Keratinocyte (primary cell): Measurements from ENCODE around the gene TTC31. TPM values are rescaled to one million over a fixed set of nuclear protein-coding genes. Genes with fewer than 3 reads are reported as not detected.

Experiments
- DNase-seq: peaks from one replicate; pipeline ENCODE4 v3.0.0-alpha.2; 2011; ENCODE audit warnings: low read depth, missing footprints, low spot score
- FAIRE-seq: peaks from 2 replicates; lab custom pipeline; 2011; peaks lifted over from hg19 to GRCh38; lab: Jason Lieb, UNC
- H2AFZ ChIP-seq: 2 replicates; pipeline ENCODE4 v1.6.0; 2012; ENCODE audit warnings: low read length, control low read depth, inconsistent platforms; ENCODE audit not compliant: control insufficient read depth
- H3K27ac ChIP-seq: 2 replicates; pipeline ENCODE4 v1.5.1; 2011; ENCODE audit warnings: low read length; ENCODE audit not compliant: control insufficient read depth, insufficient read depth
- H3K27me3 ChIP-seq: 3 replicates; pipeline ENCODE4 v1.6.0; 2011; ENCODE audit warnings: low read length; ENCODE audit not compliant: control insufficient read depth, insufficient read depth; ENCODE audit errors: extremely low read depth
- H3K36me3 ChIP-seq, 2 experiments: 2 replicates in 1 of 2; 3 replicates in 1 of 2; pipeline ENCODE4 v1.5.1; 2011; ENCODE audit warnings: low read length in 2 of 2, mild to moderate bottlenecking in 1 of 2; ENCODE audit not compliant: control insufficient read depth in 2 of 2, insufficient read depth in 2 of 2; ENCODE audit errors: extremely low read depth in 1 of 2
- H3K4me1 ChIP-seq: 3 replicates; pipeline ENCODE4 v1.5.1; 2011; ENCODE audit warnings: low read length; ENCODE audit not compliant: control insufficient read depth, insufficient read depth; ENCODE audit errors: extremely low read depth
- H3K4me2 ChIP-seq: 3 replicates; pipeline ENCODE4 v1.6.0; 2011; ENCODE audit warnings: low read depth, low read length; ENCODE audit not compliant: control insufficient read depth, insufficient read depth; ENCODE audit errors: extremely low read depth
- H3K4me3 ChIP-seq, 3 experiments: fragments of 200-600 bp in 1 of 3; sonication (generic) in 1 of 3; 2 replicates in 2 of 3; 3 replicates in 1 of 3; pipeline ENCODE4 v1.5.1; 2011 to 2016; ENCODE audit warnings: low read length in 3 of 3, mild to moderate bottlenecking in 3 of 3, control low read depth in 2 of 3, inconsistent platforms in 1 of 3, low read depth in 1 of 3, mixed read lengths in 1 of 3, mixed run types in 1 of 3, moderate library complexity in 1 of 3; ENCODE audit not compliant: control insufficient read depth in 2 of 3, insufficient read depth in 2 of 3; ENCODE audit errors: extremely low read depth in 1 of 3
- H3K79me2 ChIP-seq: 2 replicates; pipeline ENCODE4 v1.6.0; 2012; ENCODE audit warnings: low read length; ENCODE audit not compliant: control insufficient read depth, insufficient read depth
- H3K9ac ChIP-seq: 3 replicates; pipeline ENCODE4 v1.6.0; 2011; ENCODE audit warnings: low read length; ENCODE audit not compliant: control insufficient read depth, insufficient read depth; ENCODE audit errors: extremely low read depth
- H3K9me1 ChIP-seq: 3 replicates; pipeline ENCODE4 v1.6.0; 2011; ENCODE audit warnings: low read length; ENCODE audit not compliant: control insufficient read depth, insufficient read depth; ENCODE audit errors: extremely low read depth
- H3K9me3 ChIP-seq: 2 replicates; pipeline ENCODE4 v1.5.1; 2012; ENCODE audit warnings: low read depth, low read length; ENCODE audit not compliant: control insufficient read depth
- H4K20me1 ChIP-seq: 3 replicates; pipeline ENCODE4 v1.6.0; 2011; ENCODE audit warnings: low read length; ENCODE audit not compliant: control insufficient read depth, insufficient read depth; ENCODE audit errors: extremely low read depth
- CTCF ChIP-seq, 3 experiments: IDR thresholded peaks in 1 of 3; conservative IDR thresholded peaks in 1 of 3; optimal IDR thresholded peaks in 1 of 3; 2 replicates in 2 of 3; 3 replicates in 1 of 3; pipeline versions ENCODE3 to v1.5.1; 2011; ENCODE audit warnings: low read length in 3 of 3, mild to moderate bottlenecking in 3 of 3, moderate library complexity in 2 of 3, control low read depth in 1 of 3, inconsistent platforms in 1 of 3; ENCODE audit not compliant: insufficient read depth in 2 of 3; ENCODE audit errors: extremely low read depth in 1 of 3
- EZH2 ChIP-seq: IDR thresholded peaks from one replicate; pipeline ENCODE4 v1.6.1; 2012; ENCODE audit warnings: inconsistent platforms, mild to moderate bottlenecking, low read length, moderate library complexity
- dilution Hi-C: fragments of 300-500 bp; cut with MboI; formaldehyde crosslinking; loops from one replicate; pipeline ENCODE4 v1.7.0; 2020; ENCODE audit warnings: low sequenced_read_pairs; ENCODE audit not compliant: extremely low pct_ligation_motif_present
- polyA plus RNA-seq, 5 experiments: library from polyadenylated mRNA; depleted of rRNA in 3 of 5; stranded (reverse) in 3 of 5; stranded (forward) in 1 of 5; unstranded in 1 of 5; fragments of >200 nt; gene quantifications; 1 replicate in 1 of 5; 2 replicates in 3 of 5; 3 replicates in 1 of 5; pipeline versions ENCODE4 v1.2.1 to v1.2.3, GENCODE V29; 2011 to 2012; ENCODE audit warnings: missing spikeins in 2 of 5, low read depth in 1 of 5, low replicate concordance in 1 of 5

The TTC31 gene
- polyA plus RNA-seq, 1 donor (not counting 4 experiments of a cell fraction or from before 2014, with no cell fraction given), result 16.8 TPM

- dilution Hi-C loops, result no loop called here
- Histone ChIP-seq H3K4me3 (no peak overlapping the region), H3K27ac (no peak overlapping the region), H3K9me3 (no peaks in the 10 kb centered on the region), H3K27me3 (no peaks in the 10 kb centered on the region), H3K79me2 (peaks cover 30% of the 10 kb centered on the region), H3K4me2 (no peak overlapping the region), H2AFZ (no peak overlapping the region), H3K9ac (no peak overlapping the region), H3K4me1 (peaks cover 7% of the 10 kb centered on the region), H3K36me3 (peaks cover 12 to 25% of the 10 kb centered on the region in 2 experiments), H3K9me1 (no peaks in the 10 kb centered on the region), H4K20me1 (no peaks in the 10 kb centered on the region)
- FAIRE-seq (no peak), DNase-seq (no peak)
- TF ChIP-seq CTCF (optimal IDR thresholded peaks at IDR 0.05 in 1 of 3, IDR thresholded peaks at IDR 0.05 in 1 of 3, conservative IDR thresholded peaks at IDR 0.05 in 1 of 3; ENCODE audit: extremely low read depth in 1 of 3, insufficient read depth in 2 of 3, low read length in 3 of 3), result peak in 1 of 3 experiments; percentile 39
- no peak for TF ChIP-seq EZH2
Observed at GRCh38 chr2:74461187-74462053, 21.5 kb upstream of the TTC31 start.

- Histone ChIP-seq H3K4me1 (no peaks in the 10 kb centered on the region), H3K9me3 (no peaks in the 10 kb centered on the region), H3K4me2 (no peak overlapping the region), H3K27ac (no peak overlapping the region), H3K36me3 (peaks cover 12 to 25% of the 10 kb centered on the region in 2 experiments), H2AFZ (no peak overlapping the region), H3K4me3 (no peak overlapping the region), H3K27me3 (no peaks in the 10 kb centered on the region), H3K9me1 (no peaks in the 10 kb centered on the region), H4K20me1 (no peaks in the 10 kb centered on the region), H3K9ac (no peak overlapping the region), H3K79me2 (peaks cover 26% of the 10 kb centered on the region)
- TF ChIP-seq CTCF (optimal IDR thresholded peaks at IDR 0.05 in 1 of 3, IDR thresholded peaks at IDR 0.05 in 1 of 3, conservative IDR thresholded peaks at IDR 0.05 in 1 of 3; ENCODE audit: extremely low read depth in 1 of 3, insufficient read depth in 2 of 3, low read length in 3 of 3) (no peak), EZH2 (no peak)
- FAIRE-seq (no peak), DNase-seq (no peak)
- dilution Hi-C loops, result no loop called here
Observed at GRCh38 chr2:74462054-74462785, 20.7 kb upstream of the TTC31 start.
